ENCODE results near the gene DLD. TPM values are rescaled to one million over a fixed set of nuclear protein-coding genes. Genes with fewer than 3 reads are reported as not detected.

DLD gene
- total and polyA plus RNA-seq, 9 of the 15 experiments (the other 6 are each of a cell fraction or from before 2014, with no cell fraction given) = 130 to 639 (median 247) TPM

DNA sequence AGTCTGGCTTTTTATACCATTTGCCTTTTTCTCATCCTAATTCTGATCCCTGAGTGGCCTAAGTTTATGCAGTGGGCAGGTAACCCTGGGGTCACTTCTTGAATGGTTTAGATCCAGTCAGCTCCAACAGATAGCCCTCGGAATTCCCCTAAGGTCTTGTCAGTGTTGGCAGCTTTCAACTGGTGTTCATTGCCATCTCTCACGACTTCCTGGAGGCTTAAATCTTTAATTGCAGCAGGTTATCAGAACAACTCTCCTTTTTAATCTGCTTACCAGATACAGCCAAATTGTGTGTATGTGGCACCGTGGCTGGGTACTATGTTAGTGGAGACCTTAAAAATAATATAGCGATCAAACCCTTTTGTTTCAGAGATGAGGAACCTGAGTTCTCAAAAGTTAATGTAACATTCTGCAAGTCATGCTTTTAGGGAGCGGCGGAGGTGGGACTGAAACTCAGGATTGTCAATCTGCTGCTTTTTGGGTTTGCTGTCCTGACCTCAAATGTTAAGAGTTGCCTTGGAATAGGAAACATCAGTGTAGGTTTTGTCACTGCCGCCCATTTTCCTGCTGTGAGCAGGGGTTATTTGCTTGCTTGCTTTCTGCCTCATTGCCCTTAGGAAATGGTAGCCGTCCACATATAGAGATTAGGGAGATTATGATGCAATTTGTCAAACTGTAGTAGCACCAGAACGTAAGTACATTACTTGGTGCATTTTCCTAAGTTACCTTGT, 818 bp downstream of the DLD start (continued):
- TF ChIP-seq, protein P1, sequence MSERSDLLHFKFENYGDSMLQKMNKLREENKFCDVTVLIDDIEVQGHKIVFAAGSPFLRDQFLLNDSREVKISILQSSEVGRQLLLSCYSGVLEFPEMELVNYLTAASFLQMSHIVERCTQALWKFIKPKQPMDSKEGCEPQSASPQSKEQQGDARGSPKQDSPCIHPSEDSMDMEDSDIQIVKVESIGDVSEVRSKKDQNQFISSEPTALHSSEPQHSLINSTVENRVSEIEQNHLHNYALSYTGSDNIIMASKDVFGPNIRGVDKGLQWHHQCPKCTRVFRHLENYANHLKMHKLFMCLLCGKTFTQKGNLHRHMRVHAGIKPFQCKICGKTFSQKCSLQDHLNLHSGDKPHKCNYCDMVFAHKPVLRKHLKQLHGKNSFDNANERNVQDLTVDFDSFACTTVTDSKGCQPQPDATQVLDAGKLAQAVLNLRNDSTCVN (CRISPR knock-in tag; IDR thresholded peaks at IDR 0.05) = peak; percentile 78; the same call in 1 of the 2 replicates
- no peak for TF ChIP-seq ZNF584 (CRISPR knock-in tag; IDR thresholded peaks at IDR 0.05; ENCODE audit: low read depth)
- no peak for TF ChIP-seq FIP1L1 (IDR thresholded peaks at IDR 0.05; ENCODE audit: low read depth, low read length, poor library complexity, severe bottlenecking)
- TF ChIP-seq ATF3 (IDR thresholded peaks at IDR 0.05) = peak; percentile 96
- no peak for TF ChIP-seq ATF3 (CRISPR knock-in tag; conservative IDR thresholded peaks at IDR 0.05)
- TF ChIP-seq CGGBP1 (CRISPR knock-in tag; IDR thresholded peaks at IDR 0.05) = no peak
- TF ChIP-seq GABPA (tag; conservative IDR thresholded peaks at IDR 0.05; ENCODE audit: low read depth) = peak; percentile 42; the same call in 1 of the 2 replicates
- TF ChIP-seq, protein P2, sequence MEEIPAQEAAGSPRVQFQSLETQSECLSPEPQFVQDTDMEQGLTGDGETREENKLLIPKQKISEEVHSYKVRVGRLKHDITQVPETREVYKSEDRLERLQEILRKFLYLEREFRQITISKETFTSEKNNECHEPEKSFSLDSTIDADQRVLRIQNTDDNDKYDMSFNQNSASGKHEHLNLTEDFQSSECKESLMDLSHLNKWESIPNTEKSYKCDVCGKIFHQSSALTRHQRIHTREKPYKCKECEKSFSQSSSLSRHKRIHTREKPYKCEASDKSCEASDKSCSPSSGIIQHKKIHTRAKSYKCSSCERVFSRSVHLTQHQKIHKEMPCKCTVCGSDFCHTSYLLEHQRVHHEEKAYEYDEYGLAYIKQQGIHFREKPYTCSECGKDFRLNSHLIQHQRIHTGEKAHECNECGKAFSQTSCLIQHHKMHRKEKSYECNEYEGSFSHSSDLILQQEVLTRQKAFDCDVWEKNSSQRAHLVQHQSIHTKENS (CRISPR knock-in tag; IDR thresholded peaks at IDR 0.05) = no peak
- TF ChIP-seq, protein P3, sequence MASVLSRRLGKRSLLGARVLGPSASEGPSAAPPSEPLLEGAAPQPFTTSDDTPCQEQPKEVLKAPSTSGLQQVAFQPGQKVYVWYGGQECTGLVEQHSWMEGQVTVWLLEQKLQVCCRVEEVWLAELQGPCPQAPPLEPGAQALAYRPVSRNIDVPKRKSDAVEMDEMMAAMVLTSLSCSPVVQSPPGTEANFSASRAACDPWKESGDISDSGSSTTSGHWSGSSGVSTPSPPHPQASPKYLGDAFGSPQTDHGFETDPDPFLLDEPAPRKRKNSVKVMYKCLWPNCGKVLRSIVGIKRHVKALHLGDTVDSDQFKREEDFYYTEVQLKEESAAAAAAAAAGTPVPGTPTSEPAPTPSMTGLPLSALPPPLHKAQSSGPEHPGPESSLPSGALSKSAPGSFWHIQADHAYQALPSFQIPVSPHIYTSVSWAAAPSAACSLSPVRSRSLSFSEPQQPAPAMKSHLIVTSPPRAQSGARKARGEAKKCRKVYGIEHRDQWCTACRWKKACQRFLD (CRISPR knock-in tag; IDR thresholded peaks at IDR 0.05) = peak; percentile 91
- TF ChIP-seq KAT8 (IDR thresholded peaks at IDR 0.05; ENCODE audit: low read depth) = peak; percentile 47; the same call in 1 of the 2 replicates
- TF ChIP-seq TEAD2 (tag; IDR thresholded peaks at IDR 0.05) = peak; percentile 58; the same call in 1 of the 2 replicates
- no peak for TF ChIP-seq RFX5 (IDR thresholded peaks at IDR 0.05; ENCODE audit: low read depth, low read length)
- TF ChIP-seq NCOA1 (IDR thresholded peaks at IDR 0.05; ENCODE audit: low read depth) = 0 out of 2 replicates have a peak, but pooled peaks have one; percentile 42
- 0 out of 2 replicates have a peak, but pooled peaks have one; percentile 20 for TF ChIP-seq HEY1 (CRISPR knock-in tag; IDR thresholded peaks at IDR 0.05; ENCODE audit: borderline replicate concordance)
- no peak for TF ChIP-seq ZNF780A (CRISPR knock-in tag; IDR thresholded peaks at IDR 0.05)
- TF ChIP-seq USF2 (CRISPR knock-in tag; IDR thresholded peaks at IDR 0.05) = no peak
- peak; percentile 97 for TF ChIP-seq MAFG (tag; conservative IDR thresholded peaks at IDR 0.05)
- no peak for TF ChIP-seq ZNF778 (CRISPR knock-in tag; IDR thresholded peaks at IDR 0.05)
- peak in 1 of 2 experiments; percentile 35; a peak in 1 of 4 replicates for TF ChIP-seq CSDE1 (IDR thresholded peaks at IDR 0.05)
- peak; percentile 86 for TF ChIP-seq BACH1 (tag; IDR thresholded peaks at IDR 0.05)
- peak; percentile 48 for TF ChIP-seq ARID1B (IDR thresholded peaks at IDR 0.05)
- no peak for TF ChIP-seq OTX1 (CRISPR knock-in tag; IDR thresholded peaks at IDR 0.05)
